ENCODE data around the gene SLC25A11. TPM values are rescaled to one million over a fixed set of nuclear protein-coding genes. Genes with fewer than 3 reads are reported as not detected.
A peak's percentile ranks its signal among the peaks of the same experiment; 100 is the strongest.

The SLC25A11 gene
- total RNA-seq, 1 experiment from 2014 or later, result 65.9 TPM

GRCh38 chr17:4953451-4953961 is 13.7 kb upstream of the SLC25A11 start:
- DNase-seq (ENCODE audit: low read depth, low spot score), result no peak
- ATAC-seq, result no peak
- H3K36me3 ChIP-seq (ENCODE audit: control insufficient read depth, insufficient read depth, low read length), result no peaks in the 10 kb centered on the region; the same call in 1 of the 2 replicates
- no peak overlapping the region for H3K4me3 ChIP-seq (ENCODE audit: low read depth in 2 of 2, low read length in 2 of 2)
- no peaks in the 10 kb centered on the region for H3K27me3 ChIP-seq (ENCODE audit: control insufficient read depth, insufficient read depth, low read length)
- 0 out of 2 replicates have a peak overlapping the region, but pooled peaks have one; percentile 23 for H3K27ac ChIP-seq (ENCODE audit: low read length)
- in situ Hi-C loops (cut with HindIII; ENCODE audit: low pct_unique_long_range_greater_than_20kb, low sequenced_read_pairs) (no loop called here), intact Hi-C loops (cut with micrococcal nuclease; ENCODE audit: unreplicated experiment) (no loop called here)
- TF ChIP-seq REST (IDR thresholded peaks at IDR 0.05; ENCODE audit: insufficient read depth in 1 of 2, low read depth in 2 of 2, low read length in 1 of 2) (no peak), TCF7L2 (IDR thresholded peaks at IDR 0.05; ENCODE audit: low read depth, low read length) (no peak), POLR2AphosphoS5 (IDR thresholded peaks at IDR 0.05; ENCODE audit: low read depth, low read length) (no peak), SIN3A (IDR thresholded peaks at IDR 0.05; ENCODE audit: borderline replicate concordance, insufficient read depth, low read depth, low read length) (no peak), CTCF (IDR thresholded peaks at IDR 0.05) (no peak)
- no TSS peak for BruUV-seq (replicated peaks)
- POLR2A ChIA-PET, result no interaction called here
- CTCF ChIA-PET, result no interaction called here
- peaks cover 16% of the 10 kb centered on the region for H3K4me1 ChIP-seq (ENCODE audit: control insufficient read depth, insufficient read depth, low read length)
- no peaks in the 10 kb centered on the region for H3K9me3 ChIP-seq (ENCODE audit: control insufficient read depth, insufficient read depth, low read depth, low read length)

GRCh38 chr17:4951486-4951885 is 11.6 kb upstream of the SLC25A11 start:
- in situ Hi-C loops (cut with HindIII; ENCODE audit: low pct_unique_long_range_greater_than_20kb, low sequenced_read_pairs) (no loop called here), intact Hi-C loops (cut with micrococcal nuclease; ENCODE audit: unreplicated experiment) (no loop called here)
- peaks cover 4% of the 10 kb centered on the region; the same call in 1 of the 2 replicates for H3K36me3 ChIP-seq (ENCODE audit: control insufficient read depth, insufficient read depth, low read length)
- peak overlapping the region; percentile 94 for H3K27ac ChIP-seq (ENCODE audit: low read length)
- ChIA-PET POLR2A (no interaction called here), CTCF (no interaction called here)
- H3K9me3 ChIP-seq (ENCODE audit: control insufficient read depth, insufficient read depth, low read depth, low read length), result no peaks in the 10 kb centered on the region
- H3K27me3 ChIP-seq (ENCODE audit: control insufficient read depth, insufficient read depth, low read length), result no peaks in the 10 kb centered on the region
- ATAC-seq (no peak), DNase-seq (ENCODE audit: low read depth, low spot score) (no peak)
- TF ChIP-seq POLR2AphosphoS5 (IDR thresholded peaks at IDR 0.05; ENCODE audit: low read depth, low read length) (no peak), REST (IDR thresholded peaks at IDR 0.05; ENCODE audit: insufficient read depth in 1 of 2, low read depth in 2 of 2, low read length in 1 of 2) (no peak), CTCF (IDR thresholded peaks at IDR 0.05) (no peak), TCF7L2 (IDR thresholded peaks at IDR 0.05; ENCODE audit: low read depth, low read length) (no peak), SIN3A (IDR thresholded peaks at IDR 0.05; ENCODE audit: borderline replicate concordance, insufficient read depth, low read depth, low read length) (no peak)
- H3K4me3 ChIP-seq (ENCODE audit: low read depth in 2 of 2, low read length in 2 of 2), result peak overlapping the region; percentile 51 to 67
- H3K4me1 ChIP-seq (ENCODE audit: control insufficient read depth, insufficient read depth, low read length), result peaks cover 16% of the 10 kb centered on the region
- BruUV-seq (replicated peaks), result no TSS peak
